ENCODE data around the gene INSC.

GRCh38 chr11:15258433-15259165 lies 143.9 kb downstream of the INSC start:
- TF ChIP-seq, protein P1, sequence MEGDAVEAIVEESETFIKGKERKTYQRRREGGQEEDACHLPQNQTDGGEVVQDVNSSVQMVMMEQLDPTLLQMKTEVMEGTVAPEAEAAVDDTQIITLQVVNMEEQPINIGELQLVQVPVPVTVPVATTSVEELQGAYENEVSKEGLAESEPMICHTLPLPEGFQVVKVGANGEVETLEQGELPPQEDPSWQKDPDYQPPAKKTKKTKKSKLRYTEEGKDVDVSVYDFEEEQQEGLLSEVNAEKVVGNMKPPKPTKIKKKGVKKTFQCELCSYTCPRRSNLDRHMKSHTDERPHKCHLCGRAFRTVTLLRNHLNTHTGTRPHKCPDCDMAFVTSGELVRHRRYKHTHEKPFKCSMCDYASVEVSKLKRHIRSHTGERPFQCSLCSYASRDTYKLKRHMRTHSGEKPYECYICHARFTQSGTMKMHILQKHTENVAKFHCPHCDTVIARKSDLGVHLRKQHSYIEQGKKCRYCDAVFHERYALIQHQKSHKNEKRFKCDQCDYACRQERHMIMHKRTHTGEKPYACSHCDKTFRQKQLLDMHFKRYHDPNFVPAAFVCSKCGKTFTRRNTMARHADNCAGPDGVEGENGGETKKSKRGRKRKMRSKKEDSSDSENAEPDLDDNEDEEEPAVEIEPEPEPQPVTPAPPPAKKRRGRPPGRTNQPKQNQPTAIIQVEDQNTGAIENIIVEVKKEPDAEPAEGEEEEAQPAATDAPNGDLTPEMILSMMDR (IDR thresholded peaks at IDR 0.05) = no peak
- no peak for TF ChIP-seq POLR2A (IDR thresholded peaks at IDR 0.05)

Measured in sigmoid colon (tissue), 3 donors.